ENCODE measurements around the gene PLEKHG5.

- no peak for TF ChIP-seq CTCF (IDR thresholded peaks at IDR 0.05 in 4 of 5, conservative IDR thresholded peaks at IDR 0.05 in 1 of 5)
- no peak for TF ChIP-seq POLR2A (IDR thresholded peaks at IDR 0.05)
Measured at GRCh38 chr1:6464514-6464836, 27.0 kb downstream of the PLEKHG5 start.
